Neural cell (in vitro differentiated cells): ENCODE data around the gene NYAP2. TPM values are rescaled to one million over a fixed set of nuclear protein-coding genes. Genes with fewer than 3 reads are reported as not detected.

Source experiments
- H2AFZ ChIP-seq: fragments of 200-600, 300-800 bp; sonication (generic), shearing (Covaris generic); 2 replicates; pipeline ENCODE4 v1.6.0; 2014; ENCODE audit warnings: low read depth, mild to moderate bottlenecking, antibody characterized with exemption, low read length, moderate library complexity
- H3F3A ChIP-seq: fragments of 200-600 bp; shearing (Covaris generic); 2 replicates; pipeline ENCODE4 v1.6.1; 2016; ENCODE audit warnings: mild to moderate bottlenecking, moderate library complexity, mixed read lengths, antibody characterized with exemption, low read length; ENCODE audit not compliant: insufficient read depth, poor library complexity, severe bottlenecking
- H3K27ac ChIP-seq: fragments of 200-600, 300-800 bp; sonication (generic), shearing (Covaris generic); 2 replicates; pipeline ENCODE4 v1.5.1; 2014; ENCODE audit warnings: mild to moderate bottlenecking, low read length, moderate library complexity
- H3K27me3 ChIP-seq: fragments of 300-800, 200-600 bp; sonication (generic), shearing (Covaris generic); 2 replicates; pipeline ENCODE4 v1.6.0; 2014; ENCODE audit warnings: mild to moderate bottlenecking, low read depth, low read length, moderate library complexity; ENCODE audit not compliant: insufficient read depth
- H3K36me3 ChIP-seq: fragments of 300-800, 200-600 bp; sonication (generic), shearing (Covaris generic); 2 replicates; pipeline ENCODE4 v1.5.1; 2014; ENCODE audit warnings: mild to moderate bottlenecking, antibody characterized with exemption, low read length, moderate library complexity; ENCODE audit not compliant: insufficient read depth
- H3K4me2 ChIP-seq: fragments of 300-800, 200-600 bp; sonication (generic), shearing (Covaris generic); 2 replicates; pipeline ENCODE4 v1.6.0; 2014; ENCODE audit warnings: mild to moderate bottlenecking, low read length
- H3K4me3 ChIP-seq: fragments of 300-800, 200-600 bp; sonication (generic), shearing (Covaris generic); 2 replicates; pipeline ENCODE4 v1.5.1; 2014; ENCODE audit warnings: mild to moderate bottlenecking, low read length, moderate library complexity
- H3K79me2 ChIP-seq: fragments of 200-600 bp; shearing (Covaris generic); replicated peaks from 2 replicates; pipeline ENCODE4 v1.6.0; 2014; ENCODE audit warnings: mild to moderate bottlenecking, low read length, moderate library complexity; ENCODE audit not compliant: insufficient read depth
- H3K9ac ChIP-seq: fragments of 300-800, 200-600 bp; sonication (generic), shearing (Covaris generic); 2 replicates; pipeline ENCODE4 v1.6.1; 2016; ENCODE audit warnings: mild to moderate bottlenecking, low read length, mixed read lengths
- H3K9me2 ChIP-seq: fragments of 200-600 bp; shearing (Covaris generic); 2 replicates; pipeline ENCODE4 v1.6.1; 2016; ENCODE audit warnings: mild to moderate bottlenecking, low read length, mixed read lengths; ENCODE audit not compliant: insufficient read depth
- H3K9me3 ChIP-seq: fragments of 200-600, 300-800 bp; sonication (generic), shearing (Covaris generic); 2 replicates; pipeline ENCODE4 v1.6.1; 2016; ENCODE audit warnings: mild to moderate bottlenecking, mixed run types, low read length, moderate library complexity, mixed read lengths
- H4K20me1 ChIP-seq: fragments of 200-600 bp; shearing (Covaris generic); 2 replicates; pipeline ENCODE4 v1.6.1; 2016; ENCODE audit warnings: mild to moderate bottlenecking, mixed run types; ENCODE audit not compliant: insufficient read depth
- CTCF ChIP-seq: fragments of 450-650 bp; IDR thresholded peaks from 2 replicates; pipeline ENCODE4 v1.5.1; 2014; ENCODE audit warnings: antibody characterized with exemption, mild to moderate bottlenecking, moderate library complexity; ENCODE audit not compliant: poor library complexity, severe bottlenecking
- EP300 ChIP-seq: fragments of 450-650 bp; conservative IDR thresholded peaks from 2 replicates; pipeline ENCODE4 v1.6.1; 2014; ENCODE audit warnings: antibody characterized with exemption, mild to moderate bottlenecking, moderate library complexity; ENCODE audit not compliant: poor library complexity, severe bottlenecking
- EZH2 ChIP-seq: fragments of 200-600, 300-800 bp; shearing (Covaris generic), sonication (generic); IDR thresholded peaks from 2 replicates; pipeline ENCODE4 v1.6.1; 2014; ENCODE audit warnings: antibody characterized with exemption, low read length, borderline replicate concordance, mild to moderate bottlenecking; ENCODE audit not compliant: insufficient read depth, poor library complexity, severe bottlenecking
- MXI1 ChIP-seq: fragments of 450-650 bp; conservative IDR thresholded peaks from 2 replicates; pipeline ENCODE4 v1.6.1; 2014; ENCODE audit warnings: antibody characterized with exemption, mild to moderate bottlenecking; ENCODE audit not compliant: poor library complexity, severe bottlenecking
- POLR2AphosphoS5 ChIP-seq: IDR thresholded peaks from 2 replicates; pipeline ENCODE4 v1.6.1; 2012
- RAD21 ChIP-seq: fragments of 450-650 bp; conservative IDR thresholded peaks from 2 replicates; pipeline ENCODE4 v1.6.1; 2014; ENCODE audit warnings: antibody characterized with exemption, mild to moderate bottlenecking, moderate library complexity
- SMC3 ChIP-seq: fragments of 450-650 bp; conservative IDR thresholded peaks from 2 replicates; pipeline ENCODE4 v1.6.1; 2014; ENCODE audit warnings: antibody characterized with exemption, mild to moderate bottlenecking, moderate library complexity; ENCODE audit not compliant: poor library complexity
- TAF1 ChIP-seq: IDR thresholded peaks from 2 replicates; pipeline ENCODE4 v1.6.1; 2012; ENCODE audit warnings: low read depth
- polyA plus RNA-seq: library from polyadenylated mRNA; depleted of rRNA; stranded (reverse); fragments of >200 nt; gene quantifications from 2 replicates; pipeline ENCODE4 v1.2.3, GENCODE V29; 2014
- TF ChIP-seq, protein P1 (sequence below): IDR thresholded peaks from 2 replicates; pipeline ENCODE4 v1.6.1; 2012; ENCODE audit warnings: borderline replicate concordance

NYAP2 gene
- polyA plus RNA-seq, 1 donor from 2014 or later, result 0.98 TPM

DNA sequence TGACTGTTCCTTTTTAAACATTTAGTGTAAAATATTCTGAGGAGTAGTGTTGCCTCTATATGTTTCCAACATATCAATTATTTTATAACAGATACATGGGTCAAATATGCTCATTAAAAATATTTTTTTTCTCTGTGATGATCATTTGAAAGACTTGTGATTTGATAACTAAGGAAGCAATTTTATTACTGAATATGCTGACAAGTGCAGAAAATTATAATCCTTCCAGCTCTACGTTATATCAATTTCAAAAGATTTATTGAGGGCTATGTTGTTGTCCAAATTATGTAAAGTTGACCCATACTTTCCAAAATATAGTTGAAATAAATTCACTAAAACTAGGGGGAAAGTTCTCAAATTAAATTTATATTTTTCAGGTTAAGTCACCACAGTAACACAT, 290.6 kb downstream of the NYAP2 start:
- Histone ChIP-seq H3K9me3 (no peaks in the 10 kb centered on the region), H3K27ac (no peak overlapping the region), H3F3A (no peaks in the 10 kb centered on the region), H3K36me3 (no peaks in the 10 kb centered on the region), H3K9ac (no peak overlapping the region), H3K9me2 (no peaks in the 10 kb centered on the region), H3K4me2 (no peak overlapping the region), H3K27me3 (no peaks in the 10 kb centered on the region), H4K20me1 (no peaks in the 10 kb centered on the region), H3K79me2 (no peaks in the 10 kb centered on the region), H2AFZ (no peak overlapping the region), H3K4me3 (no peak overlapping the region)
- TF ChIP-seq RAD21 (no peak), TAF1 (no peak), POLR2AphosphoS5 (no peak), CTCF (no peak), EP300 (no peak), MXI1 (no peak), EZH2 (no peak), SMC3 (no peak)
- TF ChIP-seq, protein P1, sequence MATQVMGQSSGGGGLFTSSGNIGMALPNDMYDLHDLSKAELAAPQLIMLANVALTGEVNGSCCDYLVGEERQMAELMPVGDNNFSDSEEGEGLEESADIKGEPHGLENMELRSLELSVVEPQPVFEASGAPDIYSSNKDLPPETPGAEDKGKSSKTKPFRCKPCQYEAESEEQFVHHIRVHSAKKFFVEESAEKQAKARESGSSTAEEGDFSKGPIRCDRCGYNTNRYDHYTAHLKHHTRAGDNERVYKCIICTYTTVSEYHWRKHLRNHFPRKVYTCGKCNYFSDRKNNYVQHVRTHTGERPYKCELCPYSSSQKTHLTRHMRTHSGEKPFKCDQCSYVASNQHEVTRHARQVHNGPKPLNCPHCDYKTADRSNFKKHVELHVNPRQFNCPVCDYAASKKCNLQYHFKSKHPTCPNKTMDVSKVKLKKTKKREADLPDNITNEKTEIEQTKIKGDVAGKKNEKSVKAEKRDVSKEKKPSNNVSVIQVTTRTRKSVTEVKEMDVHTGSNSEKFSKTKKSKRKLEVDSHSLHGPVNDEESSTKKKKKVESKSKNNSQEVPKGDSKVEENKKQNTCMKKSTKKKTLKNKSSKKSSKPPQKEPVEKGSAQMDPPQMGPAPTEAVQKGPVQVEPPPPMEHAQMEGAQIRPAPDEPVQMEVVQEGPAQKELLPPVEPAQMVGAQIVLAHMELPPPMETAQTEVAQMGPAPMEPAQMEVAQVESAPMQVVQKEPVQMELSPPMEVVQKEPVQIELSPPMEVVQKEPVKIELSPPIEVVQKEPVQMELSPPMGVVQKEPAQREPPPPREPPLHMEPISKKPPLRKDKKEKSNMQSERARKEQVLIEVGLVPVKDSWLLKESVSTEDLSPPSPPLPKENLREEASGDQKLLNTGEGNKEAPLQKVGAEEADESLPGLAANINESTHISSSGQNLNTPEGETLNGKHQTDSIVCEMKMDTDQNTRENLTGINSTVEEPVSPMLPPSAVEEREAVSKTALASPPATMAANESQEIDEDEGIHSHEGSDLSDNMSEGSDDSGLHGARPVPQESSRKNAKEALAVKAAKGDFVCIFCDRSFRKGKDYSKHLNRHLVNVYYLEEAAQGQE, result no peak

DNA sequence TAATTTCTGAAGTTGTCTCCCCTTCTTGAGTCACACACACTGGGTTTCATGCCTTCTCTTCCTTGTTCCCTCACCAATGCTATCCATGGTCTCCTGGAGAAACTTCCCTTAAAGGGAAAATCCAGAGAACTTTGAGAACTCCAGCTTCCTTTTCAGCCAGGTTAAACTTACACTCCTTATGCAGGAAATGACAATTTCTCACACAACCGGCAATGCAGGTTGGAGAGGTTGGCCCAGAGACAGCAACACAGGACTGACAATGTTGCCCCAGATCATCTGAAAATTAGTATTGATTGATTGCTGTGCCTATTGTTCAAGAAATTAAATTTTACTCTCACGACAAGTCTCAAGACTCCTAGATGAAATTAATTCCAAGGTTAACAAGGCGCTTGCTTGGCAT, 292.2 kb downstream of the NYAP2 start:
- no peaks in the 10 kb centered on the region for H3K27me3 ChIP-seq
- no peaks in the 10 kb centered on the region for H3K79me2 ChIP-seq
- no peak overlapping the region for H3K27ac ChIP-seq
- no peaks in the 10 kb centered on the region for H3K36me3 ChIP-seq
- H3K4me3 ChIP-seq, result no peak overlapping the region
- H3F3A ChIP-seq, result no peaks in the 10 kb centered on the region
- H3K4me2 ChIP-seq, result no peak overlapping the region
- H3K9me3 ChIP-seq, result no peaks in the 10 kb centered on the region
- H3K9me2 ChIP-seq, result no peaks in the 10 kb centered on the region
- H2AFZ ChIP-seq, result no peak overlapping the region
- TF ChIP-seq, protein P1, result no peak
- TF ChIP-seq RAD21, result no peak
- TF ChIP-seq MXI1, result no peak
- TF ChIP-seq TAF1, result no peak
- TF ChIP-seq EZH2, result no peak
- no peak for TF ChIP-seq POLR2AphosphoS5
- TF ChIP-seq SMC3, result no peak
- H3K9ac ChIP-seq, result no peak overlapping the region
- H4K20me1 ChIP-seq, result no peaks in the 10 kb centered on the region
